ENCODE measurements around the gene VSX1.

DNA sequence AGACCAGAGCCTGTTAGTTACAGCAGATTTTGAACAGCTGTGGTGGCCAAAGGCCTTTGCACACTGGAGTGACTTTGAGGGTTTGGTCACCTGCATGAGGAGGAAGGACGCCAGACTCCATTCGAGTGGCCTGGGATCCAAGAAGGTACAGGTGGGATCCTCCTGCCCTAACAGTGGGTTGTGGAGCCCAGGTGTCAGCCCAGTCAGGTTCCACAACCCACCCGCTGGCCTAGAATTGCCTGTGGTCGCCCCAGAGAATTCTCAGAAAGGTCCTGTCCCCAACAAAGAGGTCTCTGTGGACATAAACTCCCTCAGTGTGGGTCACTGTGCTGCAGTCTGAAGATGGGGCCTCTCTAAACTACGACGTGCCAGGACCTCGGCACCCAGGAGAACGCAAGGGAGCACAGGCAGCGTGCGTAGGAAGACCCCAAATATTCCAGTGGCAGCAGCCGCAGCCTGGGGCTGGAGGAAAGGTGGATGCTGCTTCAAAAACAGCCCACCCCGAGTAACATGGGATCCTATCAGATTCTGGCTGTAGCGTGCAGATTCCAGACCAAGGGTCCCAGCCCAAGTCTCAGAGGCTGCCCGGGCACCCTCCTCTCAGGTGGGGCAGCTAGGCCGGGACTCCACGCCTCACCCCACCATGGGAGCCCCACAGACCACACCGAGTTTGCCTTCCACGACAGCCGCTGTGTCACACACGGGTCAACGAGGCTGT lies 40.0 kb downstream of the VSX1 start:
- TF ChIP-seq, protein P1, sequence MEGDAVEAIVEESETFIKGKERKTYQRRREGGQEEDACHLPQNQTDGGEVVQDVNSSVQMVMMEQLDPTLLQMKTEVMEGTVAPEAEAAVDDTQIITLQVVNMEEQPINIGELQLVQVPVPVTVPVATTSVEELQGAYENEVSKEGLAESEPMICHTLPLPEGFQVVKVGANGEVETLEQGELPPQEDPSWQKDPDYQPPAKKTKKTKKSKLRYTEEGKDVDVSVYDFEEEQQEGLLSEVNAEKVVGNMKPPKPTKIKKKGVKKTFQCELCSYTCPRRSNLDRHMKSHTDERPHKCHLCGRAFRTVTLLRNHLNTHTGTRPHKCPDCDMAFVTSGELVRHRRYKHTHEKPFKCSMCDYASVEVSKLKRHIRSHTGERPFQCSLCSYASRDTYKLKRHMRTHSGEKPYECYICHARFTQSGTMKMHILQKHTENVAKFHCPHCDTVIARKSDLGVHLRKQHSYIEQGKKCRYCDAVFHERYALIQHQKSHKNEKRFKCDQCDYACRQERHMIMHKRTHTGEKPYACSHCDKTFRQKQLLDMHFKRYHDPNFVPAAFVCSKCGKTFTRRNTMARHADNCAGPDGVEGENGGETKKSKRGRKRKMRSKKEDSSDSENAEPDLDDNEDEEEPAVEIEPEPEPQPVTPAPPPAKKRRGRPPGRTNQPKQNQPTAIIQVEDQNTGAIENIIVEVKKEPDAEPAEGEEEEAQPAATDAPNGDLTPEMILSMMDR (IDR thresholded peaks at IDR 0.05) = no peak
- TF ChIP-seq POLR2A (IDR thresholded peaks at IDR 0.05) (no peak), POLR2AphosphoS5 (IDR thresholded peaks at IDR 0.05; ENCODE audit: insufficient read depth in 1 of 2, low read depth in 1 of 2) (no peak)
